SK-N-SH (cell line): ENCODE results near the gene LRP4. TPM values are rescaled to one million over a fixed set of nuclear protein-coding genes. Genes with fewer than 3 reads are reported as not detected.

Experiments
- CTCF ChIA-PET: fragments of 300-600, 350-600 bp; formaldehyde crosslinking; extraction: SDS; loops from one replicate; lab custom pipeline; 2021; lab: Yijun Ruan, JAX
- POLR2A ChIA-PET: fragments of 350-600 bp; sonication (Branson Sonifier 250); formaldehyde crosslinking; extraction: SDS; loops from one replicate; lab custom pipeline; 2020; ENCODE audit warnings: antibody characterized with exemption, inconsistent platforms; lab: Yijun Ruan, JAX
- DNase-seq: peaks from one replicate; pipeline ENCODE4 v3.0.0; 2012
- H2AFZ ChIP-seq: fragments of 200-600 bp; sonication (generic); 2 replicates; pipeline ENCODE4 v1.8.1; 2016; ENCODE audit warnings: antibody characterized with exemption, mild to moderate bottlenecking, low read depth
- H3F3A ChIP-seq: fragments of 200-600 bp; sonication (generic); replicated peaks from 2 replicates; pipeline ENCODE3; 2016; ENCODE audit warnings: antibody characterized with exemption, mild to moderate bottlenecking; ENCODE audit not compliant: insufficient read depth
- H3K27ac ChIP-seq, 2 experiments: fragments of 200-500 bp in 1 of 2; fragments of 200-600 bp in 1 of 2; sonication (Bioruptor generic) in 1 of 2; sonication (generic), shearing (Covaris generic) in 1 of 2; 2 replicates each; pipeline versions ENCODE4 v1.5.1 to v1.6.1; 2014 to 2016; ENCODE audit warnings: low read depth in 2 of 2, inconsistent platforms in 1 of 2, low read length in 1 of 2, mild to moderate bottlenecking in 1 of 2, mixed read lengths in 1 of 2
- H3K27me3 ChIP-seq: fragments of 200-600 bp; sonication (generic), shearing (Covaris generic); 2 replicates; pipeline ENCODE4 v1.6.1; 2016; ENCODE audit warnings: mixed run types; ENCODE audit not compliant: insufficient read depth
- H3K36me3 ChIP-seq, 2 experiments: fragments of 200-500 bp in 1 of 2; fragments of 200-600 bp in 1 of 2; sonication (Bioruptor generic) in 1 of 2; sonication (generic) in 1 of 2; replicated peaks in 1 of 2; 2 replicates each; pipeline versions ENCODE3 to v1.5.1; 2014 to 2016; ENCODE audit warnings: low read length in 1 of 2, mild to moderate bottlenecking in 1 of 2; ENCODE audit not compliant: insufficient read depth in 2 of 2, control insufficient read depth in 1 of 2
- H3K4me1 ChIP-seq, 2 experiments: fragments of 200-500 bp in 1 of 2; fragments of 200-600 bp in 1 of 2; sonication (Bioruptor generic) in 1 of 2; sonication (generic), shearing (Covaris generic) in 1 of 2; 2 replicates each; pipeline versions ENCODE4 v1.5.1 to v1.6.1; 2014 to 2016; ENCODE audit warnings: low read depth in 1 of 2, low read length in 1 of 2, mixed run types in 1 of 2; ENCODE audit not compliant: insufficient read depth in 2 of 2, control insufficient read depth in 1 of 2
- H3K4me2 ChIP-seq: fragments of 200-600 bp; sonication (generic), shearing (Covaris generic); 2 replicates; pipeline ENCODE4 v1.6.1; 2017; ENCODE audit warnings: mixed run types
- H3K4me3 ChIP-seq, 2 experiments: fragments of 200-500 bp in 1 of 2; fragments of 200-600 bp in 1 of 2; sonication (Bioruptor generic) in 1 of 2; sonication (generic), shearing (Covaris generic) in 1 of 2; 2 replicates each; pipeline versions ENCODE4 v1.5.1 to v1.8.1; 2014 to 2016; ENCODE audit warnings: low read depth in 2 of 2, inconsistent platforms in 1 of 2, low read length in 1 of 2, mild to moderate bottlenecking in 1 of 2, mixed read lengths in 1 of 2, moderate library complexity in 1 of 2
- H3K79me2 ChIP-seq: fragments of 200-600 bp; sonication (generic); 2 replicates; pipeline ENCODE4 v1.8.1; 2017; ENCODE audit warnings: mild to moderate bottlenecking; ENCODE audit not compliant: insufficient read depth
- H3K9ac ChIP-seq: fragments of 200-600 bp; sonication (generic); 2 replicates; pipeline ENCODE4 v1.6.1; 2017; ENCODE audit warnings: mixed run types
- H3K9me2 ChIP-seq: fragments of 200-600 bp; sonication (generic); 2 replicates; pipeline ENCODE4 v1.6.1; 2017; ENCODE audit warnings: mixed run types
- H3K9me3 ChIP-seq: fragments of 200-600 bp; sonication (generic); 2 replicates; pipeline ENCODE4 v1.6.1; 2017; ENCODE audit warnings: mixed run types, mild to moderate bottlenecking, moderate library complexity
- H4K20me1 ChIP-seq: fragments of 200-600 bp; sonication (generic); 2 replicates; pipeline ENCODE4 v1.6.1; 2017; ENCODE audit warnings: mild to moderate bottlenecking, mixed run types; ENCODE audit not compliant: insufficient read depth
- CHD2 ChIP-seq: fragments of 150-350 bp; IDR thresholded peaks from 2 replicates; pipeline ENCODE4 v1.6.1; 2018; ENCODE audit warnings: low read length; ENCODE audit not compliant: partially characterized antibody
- EP300 ChIP-seq, 2 experiments: IDR thresholded peaks; 2 replicates each; pipeline versions ENCODE4 v1.4.0 to v1.6.1; 2012; ENCODE audit warnings: borderline replicate concordance in 1 of 2, low read depth in 1 of 2, low read length in 1 of 2
- MAX ChIP-seq: IDR thresholded peaks from 2 replicates; pipeline ENCODE4 v1.4.0; 2012; ENCODE audit warnings: low read depth
- MXI1 ChIP-seq: IDR thresholded peaks from 2 replicates; pipeline ENCODE4 v1.6.1; 2012; ENCODE audit warnings: mild to moderate bottlenecking, low read depth, low read length, improper control_type of control experiment
- NRF1 ChIP-seq: IDR thresholded peaks from 2 replicates; pipeline ENCODE4 v1.6.1; 2012; ENCODE audit warnings: low read depth, mild to moderate bottlenecking, low read length
- PBX3 ChIP-seq: IDR thresholded peaks from 2 replicates; pipeline ENCODE4; 2012
- REST ChIP-seq: IDR thresholded peaks from 2 replicates; pipeline ENCODE4 v1.6.1; 2012; ENCODE audit warnings: mild to moderate bottlenecking, low read depth, low read length, moderate library complexity
- SIN3A ChIP-seq: IDR thresholded peaks from 2 replicates; pipeline ENCODE4 v1.6.1; 2012; ENCODE audit warnings: low read depth, mild to moderate bottlenecking, low read length, moderate library complexity, borderline replicate concordance
- SMC3 ChIP-seq: IDR thresholded peaks from 2 replicates; pipeline ENCODE4 v1.6.1; 2012; ENCODE audit warnings: low read depth, low read length, improper control_type of control experiment
- WGBS: methylation state at CpG from one replicate; pipeline ENCODE4 v1.1.6; 2017; ENCODE audit warnings: low lambda C conversion rate; 5-methylcytosine and 5-hydroxymethylcytosine counted together
- polyA plus RNA-seq, 3 experiments: library from polyadenylated mRNA; depleted of rRNA; stranded (reverse); fragments of >200 nt; gene quantifications; 2 replicates each; pipeline ENCODE4 v1.2.3, GENCODE V29; 2012
- TF ChIP-seq, protein P1 (sequence below): fragments of 200-600 bp; sonication (generic); IDR thresholded peaks from 2 replicates; pipeline ENCODE4 v1.6.1; 2017; ENCODE audit warnings: antibody characterized with exemption, mild to moderate bottlenecking, moderate library complexity

LRP4 gene
- polyA plus RNA-seq, 1 of the 3 experiments (the other 2 are of a cell fraction) = 10.9 TPM

- Histone ChIP-seq H3K4me2 (peak overlapping the region; percentile 90), H3K4me3 (peak overlapping the region; percentile 71 to 73), H3K36me3 (no peaks in the 10 kb centered on the region), H3K9ac (peak overlapping the region; percentile 70), H3K27ac (peak overlapping the region; percentile 74 to 80; a peak in 3 of 4 replicates), H3F3A (peaks cover 51% of the 10 kb centered on the region), H3K4me1 (peaks cover 38 to 49% of the 10 kb centered on the region in 2 experiments; a peak in 3 of 4 replicates), H3K9me2 (no peaks in the 10 kb centered on the region)
- WGBS = 23% methylated on average over 24 of the region's 24 CpGs
- ChIA-PET CTCF (interaction anchor here (0.6 to 10.0 kb wide), 22 partner anchors 7 to 342 kb away, joined by 3 to 170 read pairs (median 4); no protein-coding TSS in a partner anchor), POLR2A (no interaction called here)
- peak; percentile 81 for DNase-seq
- TF ChIP-seq MAX (peak; percentile 56; the same call in 1 of the 2 replicates), SMC3 (peak; percentile 13; the same call in 1 of the 2 replicates), CHD2 (peak; percentile 28), SIN3A (no peak; the same call in 1 of the 2 replicates), PBX3 (peak; percentile 50; the same call in 1 of the 2 replicates), EP300 (IDR thresholded peaks at IDR 0.05; ENCODE audit: borderline replicate concordance in 1 of 2, low read depth in 1 of 2, low read length in 1 of 2) (0 out of 4 replicates have a peak, but pooled peaks of 1 of the 2 experiments have one; percentile 6), REST (peak; percentile 61; the same call in 1 of the 2 replicates), NRF1 (no peak), MXI1 (peak; percentile 46; the same call in 1 of the 2 replicates)
- TF ChIP-seq, protein P1, sequence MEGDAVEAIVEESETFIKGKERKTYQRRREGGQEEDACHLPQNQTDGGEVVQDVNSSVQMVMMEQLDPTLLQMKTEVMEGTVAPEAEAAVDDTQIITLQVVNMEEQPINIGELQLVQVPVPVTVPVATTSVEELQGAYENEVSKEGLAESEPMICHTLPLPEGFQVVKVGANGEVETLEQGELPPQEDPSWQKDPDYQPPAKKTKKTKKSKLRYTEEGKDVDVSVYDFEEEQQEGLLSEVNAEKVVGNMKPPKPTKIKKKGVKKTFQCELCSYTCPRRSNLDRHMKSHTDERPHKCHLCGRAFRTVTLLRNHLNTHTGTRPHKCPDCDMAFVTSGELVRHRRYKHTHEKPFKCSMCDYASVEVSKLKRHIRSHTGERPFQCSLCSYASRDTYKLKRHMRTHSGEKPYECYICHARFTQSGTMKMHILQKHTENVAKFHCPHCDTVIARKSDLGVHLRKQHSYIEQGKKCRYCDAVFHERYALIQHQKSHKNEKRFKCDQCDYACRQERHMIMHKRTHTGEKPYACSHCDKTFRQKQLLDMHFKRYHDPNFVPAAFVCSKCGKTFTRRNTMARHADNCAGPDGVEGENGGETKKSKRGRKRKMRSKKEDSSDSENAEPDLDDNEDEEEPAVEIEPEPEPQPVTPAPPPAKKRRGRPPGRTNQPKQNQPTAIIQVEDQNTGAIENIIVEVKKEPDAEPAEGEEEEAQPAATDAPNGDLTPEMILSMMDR = peak; percentile 51
- TF ChIP-seq, all 33 proteins: peak for 8
- Histone ChIP-seq H3K27me3 (no peaks in the 10 kb centered on the region), H4K20me1 (0 out of 2 replicates have a peak, but pooled peaks cover 7% of the 10 kb centered on the region), H3K79me2 (peaks cover 36% of the 10 kb centered on the region), H3K9me3 (no peaks in the 10 kb centered on the region), H2AFZ (peak overlapping the region; percentile 94)
Observed at GRCh38 chr11:46916286-46917108, 1.9 kb downstream of the LRP4 start.
